Measurements from ENCODE around the gene FBXO34. TPM values are rescaled to one million over a fixed set of nuclear protein-coding genes. Genes with fewer than 3 reads are reported as not detected.

Gene FBXO34
- total and polyA plus RNA-seq, 4 experiments from 2014 or later: 33.8 to 44.1 (median 42.9) TPM

GRCh38 chr14:55316564-55316963, 45.3 kb downstream of the FBXO34 start:
- Histone ChIP-seq H3K9me3 (ENCODE audit: control insufficient read depth in 1 of 2, low read length in 2 of 2) (peaks cover 3 to 4% of the 10 kb centered on the region in 2 donors), H3K27ac (ENCODE audit: low read depth, low read length) (no peak overlapping the region), H3K27me3 (ENCODE audit: insufficient read depth, low read length) (no peaks in the 10 kb centered on the region), H3K4me3 (ENCODE audit: low read length in 2 of 2) (no peak overlapping the region), H3K4me1 (ENCODE audit: insufficient read depth, low read length) (no peaks in the 10 kb centered on the region), H3K36me3 (ENCODE audit: insufficient read depth, low read length) (no peaks in the 10 kb centered on the region)
- H3K9me3 Mint-ChIP-seq: peaks cover 0 to 14% (median 9%) of the 10 kb centered on the region in 8 donors
- no peak overlapping the region for H3K4me3 Mint-ChIP-seq
- intact Hi-C loops (cut with micrococcal nuclease): loop anchor here (5.0 kb wide), 1 partner anchor 36 kb away; no protein-coding TSS in a partner anchor
- H3K36me3 Mint-ChIP-seq: peaks cover 39 to 46% of the 10 kb centered on the region in 2 donors
- DNase-seq: no peak
- POLR2A ChIA-PET (ENCODE audit: partially characterized antibody): no interaction called here
- CTCF ChIA-PET (ENCODE audit: partially characterized antibody): interaction anchor here (1.5 to 2.2 kb wide), 6 partner anchors 12 to 113 kb away, joined by 4 to 7 read pairs (median 6); no protein-coding TSS in a partner anchor
- no peak overlapping the region for H3K27ac Mint-ChIP-seq
- peaks cover 10 to 20% (median 19%) of the 10 kb centered on the region in 4 donors for H3K4me1 Mint-ChIP-seq
- H3K27me3 Mint-ChIP-seq: no peaks in the 10 kb centered on the region

GRCh38 chr14:55317542-55318306, 46.5 kb downstream of the FBXO34 start:
- intact Hi-C loops (cut with micrococcal nuclease): loop anchor here (5.0 kb wide), 1 partner anchor 35 kb away; no protein-coding TSS in a partner anchor
- no peak overlapping the region for H3K4me3 Mint-ChIP-seq

GRCh38 chr14:55318694-55319093, 47.5 kb downstream of the FBXO34 start:
- peaks cover 26 to 31% of the 10 kb centered on the region in 2 donors for H3K36me3 Mint-ChIP-seq
- Histone ChIP-seq H3K36me3 (ENCODE audit: insufficient read depth, low read length) (no peaks in the 10 kb centered on the region), H3K4me1 (ENCODE audit: insufficient read depth, low read length) (no peaks in the 10 kb centered on the region), H3K27ac (ENCODE audit: low read depth, low read length) (no peak overlapping the region), H3K4me3 (ENCODE audit: low read length in 2 of 2) (no peak overlapping the region), H3K9me3 (ENCODE audit: control insufficient read depth in 1 of 2, low read length in 2 of 2) (no peaks in the 10 kb centered on the region), H3K27me3 (ENCODE audit: insufficient read depth, low read length) (no peaks in the 10 kb centered on the region)
- H3K9me3 Mint-ChIP-seq: peaks cover 0 to 1% (median 0%) of the 10 kb centered on the region in 8 donors
- ChIA-PET CTCF (ENCODE audit: partially characterized antibody) (interaction anchor here (1.0 to 1.4 kb wide), 2 partner anchors 36 to 49 kb away, joined by 3 read pairs; no protein-coding TSS in a partner anchor), POLR2A (ENCODE audit: partially characterized antibody) (no interaction called here)
- H3K4me1 Mint-ChIP-seq: peaks cover 10 to 15% (median 13%) of the 10 kb centered on the region in 4 donors
- H3K4me3 Mint-ChIP-seq: no peak overlapping the region
- no peak overlapping the region for H3K27ac Mint-ChIP-seq
- intact Hi-C loops (cut with micrococcal nuclease): loop anchor here (5.0 kb wide), 1 partner anchor 34 kb away; no protein-coding TSS in a partner anchor
- DNase-seq: no peak
- H3K27me3 Mint-ChIP-seq: no peaks in the 10 kb centered on the region

More at GRCh38 chr14:55317542-55318306, 46.5 kb downstream of the FBXO34 start:
- no peak for DNase-seq
- Histone ChIP-seq H3K27me3 (ENCODE audit: insufficient read depth, low read length) (no peaks in the 10 kb centered on the region), H3K4me1 (ENCODE audit: insufficient read depth, low read length) (no peaks in the 10 kb centered on the region), H3K4me3 (ENCODE audit: low read length in 2 of 2) (no peak overlapping the region), H3K9me3 (ENCODE audit: control insufficient read depth in 1 of 2, low read length in 2 of 2) (peaks cover 0 to 2% of the 10 kb centered on the region in 2 donors), H3K36me3 (ENCODE audit: insufficient read depth, low read length) (no peaks in the 10 kb centered on the region), H3K27ac (ENCODE audit: low read depth, low read length) (no peak overlapping the region)
- peaks cover 10 to 20% (median 19%) of the 10 kb centered on the region in 4 donors for H3K4me1 Mint-ChIP-seq
- H3K27me3 Mint-ChIP-seq: no peaks in the 10 kb centered on the region
- peak overlapping the region in 2 of 7 donors; percentile 53 to 68 for H3K27ac Mint-ChIP-seq
- H3K36me3 Mint-ChIP-seq: peaks cover 36 to 41% of the 10 kb centered on the region in 2 donors
- ChIA-PET CTCF (ENCODE audit: partially characterized antibody) (interaction anchor here (1.4 to 2.2 kb wide), 5 partner anchors 15 to 48 kb away, joined by 3 to 7 read pairs (median 5); no protein-coding TSS in a partner anchor), POLR2A (ENCODE audit: partially characterized antibody) (no interaction called here)
- H3K9me3 Mint-ChIP-seq: peaks cover 0 to 10% (median 7%) of the 10 kb centered on the region in 8 donors

GRCh38 chr14:55323910-55324309, 52.7 kb downstream of the FBXO34 start:
- H3K4me1 Mint-ChIP-seq: peaks cover 17 to 43% (median 28%) of the 10 kb centered on the region in 4 donors
- H3K4me1 ChIP-seq (ENCODE audit: insufficient read depth, low read length): peaks cover 30% of the 10 kb centered on the region
- no peak for DNase-seq
- ChIA-PET POLR2A (ENCODE audit: partially characterized antibody) (no interaction called here), CTCF (ENCODE audit: partially characterized antibody) (interaction anchor here (0.7 to 0.9 kb wide), 2 partner anchors 8 to 58 kb away, joined by 3 read pairs; no protein-coding TSS in a partner anchor)
- H3K27me3 ChIP-seq (ENCODE audit: insufficient read depth, low read length): no peaks in the 10 kb centered on the region
- H3K4me3 ChIP-seq (ENCODE audit: low read length in 2 of 2): no peak overlapping the region
- H3K27me3 Mint-ChIP-seq: no peaks in the 10 kb centered on the region
- H3K27ac ChIP-seq (ENCODE audit: low read depth, low read length): no peak overlapping the region
- intact Hi-C loops (cut with micrococcal nuclease): no loop called here
- no peak overlapping the region for H3K4me3 Mint-ChIP-seq
- H3K36me3 ChIP-seq (ENCODE audit: insufficient read depth, low read length): no peaks in the 10 kb centered on the region
- H3K9me3 Mint-ChIP-seq: no peaks in the 10 kb centered on the region
- H3K36me3 Mint-ChIP-seq: peaks cover 10 to 11% of the 10 kb centered on the region in 2 donors
- H3K9me3 ChIP-seq (ENCODE audit: control insufficient read depth in 1 of 2, low read length in 2 of 2): no peaks in the 10 kb centered on the region
- H3K27ac Mint-ChIP-seq: peak overlapping the region in 6 of 7 donors; percentile 24 to 84 (median 48)

GRCh38 chr14:55324812-55325211, 53.6 kb downstream of the FBXO34 start:
- Histone ChIP-seq H3K36me3 (ENCODE audit: insufficient read depth, low read length) (no peaks in the 10 kb centered on the region), H3K9me3 (ENCODE audit: control insufficient read depth in 1 of 2, low read length in 2 of 2) (no peaks in the 10 kb centered on the region), H3K27ac (ENCODE audit: low read depth, low read length) (no peak overlapping the region), H3K4me3 (ENCODE audit: low read length in 2 of 2) (no peak overlapping the region), H3K4me1 (ENCODE audit: insufficient read depth, low read length) (peaks cover 39% of the 10 kb centered on the region), H3K27me3 (ENCODE audit: insufficient read depth, low read length) (no peaks in the 10 kb centered on the region)
- ChIA-PET CTCF (ENCODE audit: partially characterized antibody) (interaction anchor here (0.9 kb wide), 1 partner anchor 9 kb away, joined by 3 read pairs; no protein-coding TSS in a partner anchor), POLR2A (ENCODE audit: partially characterized antibody) (no interaction called here)
- no peaks in the 10 kb centered on the region for H3K27me3 Mint-ChIP-seq
- intact Hi-C loops (cut with micrococcal nuclease): no loop called here
- H3K9me3 Mint-ChIP-seq: no peaks in the 10 kb centered on the region
- H3K27ac Mint-ChIP-seq: peak overlapping the region in 5 of 7 donors; percentile 14 to 84 (median 47)
- no peak overlapping the region for H3K4me3 Mint-ChIP-seq
- H3K4me1 Mint-ChIP-seq: peaks cover 25 to 51% (median 35%) of the 10 kb centered on the region in 4 donors
- no peak for DNase-seq
- peaks cover 7 to 8% of the 10 kb centered on the region in 2 donors for H3K36me3 Mint-ChIP-seq

- Mint-ChIP-seq H3K4me3 (peak overlapping the region in 5 of 8 donors; percentile 1 to 27 (median 13)), H3K4me1 (peaks cover 37 to 68% (median 50%) of the 10 kb centered on the region in 4 donors), H3K36me3 (peaks cover 7 to 10% of the 10 kb centered on the region in 2 donors), H3K27me3 (no peaks in the 10 kb centered on the region), H3K27ac (peak overlapping the region; percentile 38 to 91 (median 80)), H3K9me3 (no peaks in the 10 kb centered on the region)
- POLR2A ChIA-PET (ENCODE audit: partially characterized antibody): interaction anchor here (0.9 kb wide), 1 partner anchor 8 kb away, joined by 3 read pairs; no protein-coding TSS in a partner anchor
- Histone ChIP-seq H3K4me3 (ENCODE audit: low read length in 2 of 2) (no peak overlapping the region), H3K36me3 (ENCODE audit: insufficient read depth, low read length) (no peaks in the 10 kb centered on the region), H3K27ac (ENCODE audit: low read depth, low read length) (no peak overlapping the region), H3K4me1 (ENCODE audit: insufficient read depth, low read length) (peaks cover 56% of the 10 kb centered on the region), H3K9me3 (ENCODE audit: control insufficient read depth in 1 of 2, low read length in 2 of 2) (no peaks in the 10 kb centered on the region), H3K27me3 (ENCODE audit: insufficient read depth, low read length) (no peaks in the 10 kb centered on the region)
- DNase-seq: no peak
- CTCF ChIA-PET (ENCODE audit: partially characterized antibody): interaction anchor here (1.2 kb wide), 1 partner anchor 28 kb away, joined by 7 read pairs; no protein-coding TSS in a partner anchor
- intact Hi-C loops (cut with micrococcal nuclease): no loop called here
Measured at GRCh38 chr14:55327179-55327578, 56.0 kb downstream of the FBXO34 start.

- no peaks in the 10 kb centered on the region for H3K9me3 Mint-ChIP-seq
- no peak for DNase-seq
- intact Hi-C loops (cut with micrococcal nuclease): no loop called here
- no peaks in the 10 kb centered on the region for H3K27me3 Mint-ChIP-seq
- no peak overlapping the region for H3K4me3 ChIP-seq (ENCODE audit: low read length in 2 of 2)
- H3K27ac Mint-ChIP-seq: peak overlapping the region in 3 of 7 donors; percentile 47 to 78 (median 48)
- no peak overlapping the region for H3K27ac ChIP-seq (ENCODE audit: low read depth, low read length)
- ChIA-PET CTCF (ENCODE audit: partially characterized antibody) (interaction anchor here (0.6 to 7.2 kb wide), 2 partner anchors 57 to 59 kb away, joined by 3 to 92 read pairs; partner anchors contain the start of gene FBXO34), POLR2A (ENCODE audit: partially characterized antibody) (no interaction called here)
- H3K4me1 Mint-ChIP-seq: peaks cover 41 to 79% (median 58%) of the 10 kb centered on the region in 4 donors
- H3K4me3 Mint-ChIP-seq: no peak overlapping the region
- no peaks in the 10 kb centered on the region for H3K36me3 ChIP-seq (ENCODE audit: insufficient read depth, low read length)
- peaks cover 64% of the 10 kb centered on the region for H3K4me1 ChIP-seq (ENCODE audit: insufficient read depth, low read length)
- peaks cover 7 to 10% of the 10 kb centered on the region in 2 donors for H3K36me3 Mint-ChIP-seq
- no peaks in the 10 kb centered on the region for H3K9me3 ChIP-seq (ENCODE audit: control insufficient read depth in 1 of 2, low read length in 2 of 2)
- no peaks in the 10 kb centered on the region for H3K27me3 ChIP-seq (ENCODE audit: insufficient read depth, low read length)
Measured at GRCh38 chr14:55328317-55328716, 57.1 kb downstream of the FBXO34 start.

Data from CD4-positive, alpha-beta memory T cell (primary cell).